Rectal smooth muscle tissue (tissue), 1 donor: ENCODE data around the gene EFHB.
"Not testable (repeated sequence)": the region's sequence is repeated elsewhere in the genome, so short reads cannot be mapped to it uniquely, and the experiment has no call there.

ENCODE experiments used
- H3K27ac ChIP-seq: one replicate; pipeline ENCODE4 v1.7.0; 2013; ENCODE audit warnings: low read depth, low read length, inconsistent platforms
- H3K27me3 ChIP-seq: one replicate; pipeline ENCODE4 v1.7.0; 2013; ENCODE audit warnings: low read length; ENCODE audit not compliant: control insufficient read depth, insufficient read depth
- H3K36me3 ChIP-seq: one replicate; pipeline ENCODE4 v1.7.0; 2013; ENCODE audit warnings: low read length; ENCODE audit not compliant: control insufficient read depth, insufficient read depth
- H3K4me1 ChIP-seq: one replicate; pipeline ENCODE4 v1.7.0; 2013; ENCODE audit warnings: low read length; ENCODE audit not compliant: control insufficient read depth, insufficient read depth
- H3K4me3 ChIP-seq: one replicate; pipeline ENCODE4 v1.7.0; 2013; ENCODE audit warnings: low read length
- H3K9ac ChIP-seq: one replicate; pipeline ENCODE4 v1.7.0; 2013; ENCODE audit warnings: low read length

The EFHB gene

GRCh38 chr3:19881852-19882251 is 52.2 kb downstream of the EFHB start:
- Histone ChIP-seq H3K4me1 (no peaks in the 10 kb centered on the region), H3K36me3 (no peaks in the 10 kb centered on the region), H3K27me3 (no peaks in the 10 kb centered on the region), H3K4me3 (no peak overlapping the region), H3K9ac (no peak overlapping the region), H3K27ac (no peak overlapping the region)

- Histone ChIP-seq H3K36me3 (no peaks in the 10 kb centered on the region), H3K4me1 (no peaks in the 10 kb centered on the region), H3K27me3 (no peaks in the 10 kb centered on the region), H3K9ac (no peak overlapping the region), H3K4me3 (no peak overlapping the region), H3K27ac (no peak overlapping the region)
Measured at GRCh38 chr3:19881036-19881435, 53.0 kb downstream of the EFHB start.

DNA sequence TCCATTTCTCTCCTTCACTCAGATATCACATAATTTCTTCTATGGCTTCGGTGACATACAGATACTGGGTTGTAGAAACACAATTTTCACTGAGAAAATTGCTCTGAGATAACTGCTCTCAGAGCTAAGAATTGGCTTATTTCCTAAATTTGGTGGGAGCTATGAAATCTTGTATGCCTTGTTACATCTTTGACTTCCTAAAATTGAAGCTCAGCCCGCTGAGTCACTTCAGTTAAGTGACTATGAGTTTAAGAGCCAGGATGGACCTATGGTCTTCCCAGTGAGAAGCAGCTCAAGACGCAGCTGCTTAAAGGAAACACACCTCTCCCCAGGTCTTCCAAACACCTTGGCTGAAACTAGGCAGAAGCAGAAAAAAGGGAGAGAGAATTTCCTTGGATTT is 56.4 kb downstream of the EFHB start:
- no peak overlapping the region for H3K27ac ChIP-seq
- H3K4me1 ChIP-seq, result no peaks in the 10 kb centered on the region
- H3K9ac ChIP-seq, result no peak overlapping the region
- H3K4me3 ChIP-seq, result no peak overlapping the region
- H3K36me3 ChIP-seq, result no peaks in the 10 kb centered on the region
- no peaks in the 10 kb centered on the region for H3K27me3 ChIP-seq

GRCh38 chr3:19866751-19867347 is 67.2 kb downstream of the EFHB start:
- Histone ChIP-seq H3K9ac (no peak overlapping the region), H3K4me1 (no peaks in the 10 kb centered on the region), H3K27me3 (no peaks in the 10 kb centered on the region), H3K4me3 (no peak overlapping the region), H3K36me3 (no peaks in the 10 kb centered on the region), H3K27ac (no peak overlapping the region)

- H3K27me3 ChIP-seq, H3K9ac ChIP-seq, H3K4me1 ChIP-seq, H3K4me3 ChIP-seq, H3K36me3 ChIP-seq, H3K27ac ChIP-seq: not testable (repeated sequence)
Measured at GRCh38 chr3:19855318-19855717, 78.7 kb downstream of the EFHB start.

DNA sequence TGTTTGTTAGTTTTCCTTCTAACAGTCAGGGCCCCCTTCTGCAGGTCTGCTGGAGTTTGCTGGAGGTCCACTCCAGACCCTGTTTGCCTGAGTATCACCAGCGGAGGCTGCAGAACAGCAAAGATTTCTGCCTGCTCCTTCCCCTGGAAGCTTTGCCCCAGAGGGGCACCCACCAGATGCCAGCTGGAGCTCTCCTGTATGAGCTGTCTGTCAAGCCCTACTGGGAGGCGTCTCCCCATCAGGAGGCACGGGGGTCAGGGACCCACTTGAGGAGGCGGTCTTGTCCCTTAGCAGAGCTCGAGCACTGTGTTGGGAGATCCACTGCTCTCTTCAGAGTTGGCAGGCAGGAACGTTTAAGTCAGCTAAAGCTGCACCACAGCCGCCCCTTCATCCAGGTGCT is 87.4 kb downstream of the EFHB start:
- not testable (repeated sequence) for H3K36me3 ChIP-seq, H3K9ac ChIP-seq, H3K27ac ChIP-seq

More for the DNA sequence above, 87.4 kb downstream of the EFHB start:
- not testable (repeated sequence) for H3K27me3 ChIP-seq, H3K4me3 ChIP-seq, H3K4me1 ChIP-seq
